Spleen (tissue), 11 donors: Measurements from ENCODE around the gene UGT1A3. TPM values are rescaled to one million over a fixed set of nuclear protein-coding genes. Genes with fewer than 3 reads are reported as not detected.
"Not testable (repeated sequence)": the region's sequence is repeated elsewhere in the genome, so short reads cannot be mapped to it uniquely, and the experiment has no call there.

Source experiments
- DNase-seq: peaks from one replicate; pipeline ENCODE4 v3.0.0-alpha.2; 2020
- H3K27ac ChIP-seq, 8 donors: fragments of 200-600 bp; sonication (generic) in 7 of 8; 1 replicate in 4 of 8; 2 replicates in 4 of 8; pipeline versions ENCODE4 v1.5.0 to v1.8.0; 2016 to 2021; ENCODE audit warnings: inconsistent platforms in 4 of 8, mild to moderate bottlenecking in 4 of 8, moderate library complexity in 1 of 8
- H3K27me3 ChIP-seq, 7 donors: fragments of 200-600 bp; sonication (generic) in 6 of 7; replicated peaks in 1 of 7; 1 replicate in 4 of 7; 2 replicates in 3 of 7; pipeline versions ENCODE4 v1.5.0 to v1.8.0; 2016 to 2021; ENCODE audit warnings: inconsistent platforms in 3 of 7, mild to moderate bottlenecking in 1 of 7
- H3K36me3 ChIP-seq, 6 donors: fragments of 200-600 bp; sonication (generic) in 5 of 6; 1 replicate in 4 of 6; 2 replicates in 2 of 6; pipeline versions ENCODE4 v1.5.0 to v1.8.0; 2016 to 2021; ENCODE audit warnings: inconsistent platforms in 2 of 6
- H3K4me1 ChIP-seq, 6 donors: fragments of 200-600 bp; sonication (generic) in 5 of 6; 1 replicate in 3 of 6; 2 replicates in 3 of 6; pipeline versions ENCODE4 v1.5.0 to v1.8.0; 2016 to 2021; ENCODE audit warnings: inconsistent platforms in 3 of 6
- H3K4me3 ChIP-seq, 8 donors: fragments of 200-600 bp; sonication (generic) in 7 of 8; 1 replicate in 4 of 8; 2 replicates in 4 of 8; pipeline versions ENCODE4 v1.5.0 to v1.8.0; 2016 to 2021; ENCODE audit warnings: inconsistent platforms in 4 of 8, mild to moderate bottlenecking in 4 of 8, moderate library complexity in 2 of 8
- H3K9me3 ChIP-seq, 8 donors: fragments of 200-600 bp; sonication (generic) in 7 of 8; 1 replicate in 4 of 8; 2 replicates in 4 of 8; pipeline versions ENCODE4 v1.5.0 to v1.8.0; 2016 to 2021; ENCODE audit warnings: inconsistent platforms in 4 of 8
- POLR2A ChIP-seq, 3 donors: fragments of 450-650 bp; IDR thresholded peaks; one replicate each; pipeline ENCODE4 v1.5.1; 2017; ENCODE audit warnings: antibody characterized with exemption in 3 of 3, mild to moderate bottlenecking in 1 of 3
- POLR2AphosphoS5 ChIP-seq, 3 donors: sonication (generic); formaldehyde crosslinking; IDR thresholded peaks; one replicate each; pipeline ENCODE4 v1.5.1; 2017; ENCODE audit warnings: antibody characterized with exemption in 3 of 3
- WGBS, 5 donors: extraction: QIAGEN DNeasy Blood & Tissue Kit in 3 of 5; methylation state at CpG; one replicate each; pipeline versions ENCODE4 v1.1.5 to v1.1.7; 2013 to 2018; 5-methylcytosine and 5-hydroxymethylcytosine counted together
- intact Hi-C: fragments of 100-400 bp; cut with DNase I; formaldehyde crosslinking; loops from one replicate; pipeline ENCODE4 v1.15.0; 2023; ENCODE audit warnings: low total_unique reads
- polyA plus RNA-seq, 3 donors: library from polyadenylated mRNA; stranded (reverse); fragments of 200-250 nt; gene quantifications; one replicate each; pipeline ENCODE4 v1.2.1, GENCODE V29; 2013
- total RNA-seq, 7 donors: library from RNA; depleted of rRNA in 3 of 7; stranded (reverse); fragments of >200 nt in 3 of 7; fragmentation: NEBNext Ultra II Directional in 4 of 7; extraction: Animal tissue kit (Norgen Biotek cat#: 25700) in 4 of 7; gene quantifications; one replicate each; pipeline versions ENCODE4 v1.1.0 to v1.2.1, GENCODE V29; 2016 to 2021
- TF ChIP-seq, protein P1 (sequence below), 11 experiments: fragments of 200-600 bp in 7 of 11; fragments of 450-650 bp in 4 of 11; sonication (generic) in 4 of 11; IDR thresholded peaks in 8 of 11; conservative IDR thresholded peaks in 3 of 11; 1 replicate in 7 of 11; 2 replicates in 4 of 11; pipeline versions ENCODE4 v1.4.0 to v1.8.0; 2016 to 2021; ENCODE audit warnings: antibody characterized with exemption in 11 of 11, inconsistent platforms in 4 of 11, mild to moderate bottlenecking in 1 of 11
- donor health status: healthy with polysubstance abuse.
- donor health status: DM: no; HTN: no; CAD: no; lungs with moderate emphysema.
- donor health status: DM: no; HTN: no; CAD: no.
- donor health status: Bipolar disorder and iron deficiency.
- donor health status: healthy.
- donor health status: DM: no; HTN: no; CAD: no.
- donor health status: DM: yes; HTN: yes; CAD: no.

The UGT1A3 gene
- total and polyA plus RNA-seq, 10 donors: not detected

DNA sequence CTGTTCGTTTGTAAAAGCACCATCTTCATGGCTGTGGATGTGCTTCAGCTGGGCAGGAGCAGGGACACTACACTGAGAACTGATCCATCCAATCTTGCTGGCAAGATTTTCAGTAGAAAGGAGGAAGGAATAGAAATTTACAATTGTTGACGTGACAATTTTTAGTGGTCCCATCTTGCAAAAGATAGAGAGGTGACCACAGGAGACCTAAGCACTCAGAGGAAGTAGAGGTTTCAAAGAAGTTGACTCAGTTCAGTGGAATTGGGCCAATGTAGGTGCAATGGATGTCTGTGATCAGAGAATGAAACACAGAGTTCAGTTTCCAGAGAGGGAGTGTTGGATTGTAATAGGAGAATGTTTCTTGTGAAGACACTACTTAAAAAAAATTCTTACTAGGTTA, 14.7 kb upstream of the UGT1A3 start:
- Histone ChIP-seq H3K27me3 (peaks cover 0 to 30% (median 0%) of the 10 kb centered on the region in 7 donors), H3K27ac (no peak overlapping the region), H3K4me1 (no peaks in the 10 kb centered on the region), H3K9me3 (no peaks in the 10 kb centered on the region), H3K36me3 (no peaks in the 10 kb centered on the region), H3K4me3 (no peak overlapping the region)
- TF ChIP-seq, protein P1, sequence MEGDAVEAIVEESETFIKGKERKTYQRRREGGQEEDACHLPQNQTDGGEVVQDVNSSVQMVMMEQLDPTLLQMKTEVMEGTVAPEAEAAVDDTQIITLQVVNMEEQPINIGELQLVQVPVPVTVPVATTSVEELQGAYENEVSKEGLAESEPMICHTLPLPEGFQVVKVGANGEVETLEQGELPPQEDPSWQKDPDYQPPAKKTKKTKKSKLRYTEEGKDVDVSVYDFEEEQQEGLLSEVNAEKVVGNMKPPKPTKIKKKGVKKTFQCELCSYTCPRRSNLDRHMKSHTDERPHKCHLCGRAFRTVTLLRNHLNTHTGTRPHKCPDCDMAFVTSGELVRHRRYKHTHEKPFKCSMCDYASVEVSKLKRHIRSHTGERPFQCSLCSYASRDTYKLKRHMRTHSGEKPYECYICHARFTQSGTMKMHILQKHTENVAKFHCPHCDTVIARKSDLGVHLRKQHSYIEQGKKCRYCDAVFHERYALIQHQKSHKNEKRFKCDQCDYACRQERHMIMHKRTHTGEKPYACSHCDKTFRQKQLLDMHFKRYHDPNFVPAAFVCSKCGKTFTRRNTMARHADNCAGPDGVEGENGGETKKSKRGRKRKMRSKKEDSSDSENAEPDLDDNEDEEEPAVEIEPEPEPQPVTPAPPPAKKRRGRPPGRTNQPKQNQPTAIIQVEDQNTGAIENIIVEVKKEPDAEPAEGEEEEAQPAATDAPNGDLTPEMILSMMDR (IDR thresholded peaks at IDR 0.05 in 8 of 11, conservative IDR thresholded peaks at IDR 0.05 in 3 of 11): no peak
- TF ChIP-seq POLR2A (IDR thresholded peaks at IDR 0.05): no peak
- TF ChIP-seq POLR2AphosphoS5 (IDR thresholded peaks at IDR 0.05): no peak
- DNase-seq: no peak
- intact Hi-C loops: no loop called here
- WGBS, 5 donors: 54 to 73% (median 65%) methylated on average over 2 of the region's 2 CpGs

DNA sequence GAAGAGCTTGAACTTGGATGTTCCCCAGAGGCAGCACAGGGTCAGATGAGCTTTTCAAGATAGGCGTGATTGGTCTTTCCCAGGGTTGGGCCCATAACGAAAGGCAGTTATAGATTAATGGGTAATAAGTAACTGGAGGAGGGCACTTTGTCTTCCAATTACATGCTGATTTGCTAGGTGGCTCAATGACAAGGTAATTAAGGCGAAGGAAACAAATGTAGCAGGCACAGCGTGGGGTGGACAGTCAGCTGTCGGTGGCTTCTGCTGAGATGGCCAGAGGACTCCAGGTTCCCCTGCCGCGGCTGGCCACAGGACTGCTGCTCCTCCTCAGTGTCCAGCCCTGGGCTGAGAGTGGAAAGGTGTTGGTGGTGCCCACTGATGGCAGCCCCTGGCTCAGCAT, 10.3 kb upstream of the UGT1A3 start, which contains the start of gene UGT1A4:
Gene UGT1A4 (plus strand): TSS at position 185 of the 400 bp plus-strand sequence. CDS start 85 bp downstream, at position 270.
- DNase-seq: no peak
- Histone ChIP-seq H3K4me1 (no peaks in the 10 kb centered on the region), H3K27me3 (peaks cover 0 to 24% (median 0%) of the 10 kb centered on the region in 7 donors), H3K27ac (no peak within 1 kb of the TSS), H3K4me3 (no peak within 1 kb of the TSS), H3K36me3 (no peaks in the 10 kb centered on the region), H3K9me3 (no peaks in the 10 kb centered on the region)
- TF ChIP-seq POLR2A (IDR thresholded peaks at IDR 0.05) (no peak), POLR2AphosphoS5 (IDR thresholded peaks at IDR 0.05) (no peak)
- TF ChIP-seq, protein P1 (IDR thresholded peaks at IDR 0.05 in 8 of 11, conservative IDR thresholded peaks at IDR 0.05 in 3 of 11): no peak
- intact Hi-C loops: no loop called here
- 81 to 90% (median 88%) methylated on average over 7 of the region's 7 CpGs for WGBS, 5 donors

DNA sequence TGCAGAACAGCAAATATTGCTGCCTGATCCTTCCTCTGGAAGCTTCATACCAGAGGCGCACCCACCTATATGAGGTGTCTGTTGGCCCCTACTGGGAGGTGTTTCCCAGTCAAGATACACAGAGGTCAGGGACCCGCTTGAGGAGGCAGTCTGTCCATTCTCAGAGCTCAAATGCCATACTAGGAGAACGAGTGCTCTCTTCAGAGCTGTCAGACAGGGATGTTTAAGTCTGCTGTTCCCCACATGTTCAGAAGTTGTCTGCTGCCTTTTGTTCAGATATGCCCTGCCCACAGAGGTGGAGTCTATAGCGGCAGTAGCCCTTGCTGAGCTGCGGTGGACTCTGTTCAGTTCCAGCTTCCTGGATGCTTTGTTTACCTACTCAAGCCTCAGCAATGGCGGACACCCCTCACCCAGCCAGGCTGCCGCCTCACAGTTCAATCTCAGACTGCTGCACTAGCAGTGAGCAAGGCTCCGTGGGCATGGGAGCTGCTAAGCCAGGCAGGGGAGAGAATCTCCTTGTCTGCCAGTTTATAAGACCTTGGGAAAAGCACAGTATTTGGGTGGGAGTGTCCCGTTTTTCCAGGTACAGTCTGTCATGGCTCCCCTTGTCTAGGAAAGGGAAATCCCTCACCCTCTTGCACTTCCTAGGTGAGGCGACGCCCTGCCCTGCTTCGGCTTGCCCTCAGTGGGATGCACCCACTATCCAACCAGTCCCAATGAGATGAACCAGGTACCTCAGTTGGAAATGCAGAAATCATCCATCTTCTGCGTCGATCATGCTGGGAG, 8.2 kb downstream of the UGT1A3 start:
- H3K9me3 ChIP-seq, DNase-seq, intact Hi-C loops, H3K27me3 ChIP-seq, H3K27ac ChIP-seq, H3K4me1 ChIP-seq, H3K4me3 ChIP-seq, H3K36me3 ChIP-seq: not testable (repeated sequence)
- 80 to 88% (median 86%) methylated on average over 13 to 14 of the region's 14 CpGs for WGBS, 5 donors

DNA sequence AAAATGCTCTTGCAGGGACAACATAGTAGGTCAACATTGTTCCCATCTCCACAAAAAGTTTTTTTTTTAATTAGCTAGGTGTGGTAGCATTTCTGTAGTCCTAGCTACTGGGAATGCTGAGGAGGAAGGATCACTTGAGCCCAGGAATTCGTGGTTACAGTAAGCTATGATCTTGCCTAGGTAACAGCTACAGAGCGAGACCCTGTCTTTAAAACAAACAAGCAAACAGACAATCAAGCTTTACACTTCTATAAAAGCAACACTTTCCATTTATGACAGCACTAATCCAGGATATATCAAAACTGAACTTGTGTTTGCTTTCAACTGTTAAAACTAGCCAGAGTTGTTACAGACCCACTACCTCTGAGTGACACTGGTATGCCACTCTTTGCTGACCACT, 12.0 kb downstream of the UGT1A3 start:
- Histone ChIP-seq H3K27me3 (peaks cover 0 to 10% (median 0%) of the 10 kb centered on the region in 7 donors), H3K36me3 (no peaks in the 10 kb centered on the region), H3K4me3 (no peak overlapping the region), H3K4me1 (no peaks in the 10 kb centered on the region), H3K27ac (no peak overlapping the region), H3K9me3 (no peaks in the 10 kb centered on the region)
- intact Hi-C loops: no loop called here
- TF ChIP-seq POLR2A (IDR thresholded peaks at IDR 0.05) (no peak), POLR2AphosphoS5 (IDR thresholded peaks at IDR 0.05) (no peak)
- TF ChIP-seq, protein P1 (IDR thresholded peaks at IDR 0.05 in 8 of 11, conservative IDR thresholded peaks at IDR 0.05 in 3 of 11): no peak
- DNase-seq: no peak
- 62 to 72% (median 71%) methylated on average over 2 of the region's 2 CpGs for WGBS, 5 donors
